ENCODE data around the gene ITGB2. TPM values are rescaled to one million over a fixed set of nuclear protein-coding genes. Genes with fewer than 3 reads are reported as not detected.

ITGB2 gene
- total RNA-seq, 1 experiment from 2014 or later: 6.0 TPM

DNA sequence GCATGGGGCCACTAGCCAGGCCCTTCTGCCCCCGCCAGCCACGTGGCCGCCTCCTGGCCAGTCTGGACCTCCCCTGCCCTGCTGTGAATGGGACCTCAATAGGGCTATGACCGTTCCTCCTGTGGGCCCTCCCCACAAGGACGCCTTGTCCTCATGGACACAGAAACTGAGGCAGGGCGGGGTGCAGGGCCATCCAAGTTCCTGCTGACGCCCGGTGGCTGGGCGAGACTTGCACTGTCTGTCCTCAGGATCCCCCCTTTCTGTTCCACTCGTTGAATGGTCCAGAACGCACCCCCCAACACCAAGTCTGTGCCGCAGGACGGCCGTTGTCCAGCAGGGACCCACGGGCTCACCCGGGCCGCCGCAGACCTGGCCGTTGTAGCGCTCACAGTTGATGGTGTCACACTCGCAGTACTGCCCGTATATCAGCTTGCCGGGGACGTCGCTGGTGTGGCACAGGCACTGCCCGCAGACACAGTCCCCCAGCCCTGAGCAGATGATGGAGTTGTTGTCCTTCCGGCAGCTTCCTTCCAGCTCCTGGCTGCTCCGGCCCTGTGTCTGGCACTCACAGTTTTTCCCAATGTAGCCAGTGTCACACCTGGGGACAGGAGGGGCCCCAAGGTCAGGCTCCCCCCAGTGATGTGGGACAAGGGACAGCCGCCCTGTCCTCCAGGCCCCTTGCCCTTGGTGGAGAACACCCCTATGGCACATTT is 30.9 kb downstream of the ITGB2 start:
- H3K27ac ChIP-seq: no peak overlapping the region
- peaks cover 4% of the 10 kb centered on the region; the same call in 1 of the 2 replicates for H3F3A ChIP-seq (ENCODE audit: insufficient read depth, low read depth)
- H3K4me1 ChIP-seq (replicated peaks; ENCODE audit: insufficient read depth): no peaks in the 10 kb centered on the region
- no peak overlapping the region for H2AFZ ChIP-seq
- no peaks in the 10 kb centered on the region for H3K36me3 ChIP-seq (ENCODE audit: low read depth)
- CTCF ChIA-PET: no interaction called here
- H3K79me2 ChIP-seq (ENCODE audit: low read depth): no peaks in the 10 kb centered on the region
- POLR2A ChIA-PET (ENCODE audit: unreplicated experiment): no interaction called here
- H3K27me3 ChIP-seq (ENCODE audit: insufficient read depth, low read depth): no peaks in the 10 kb centered on the region
- H3K9me3 ChIP-seq (ENCODE audit: insufficient read depth, low read depth): no peaks in the 10 kb centered on the region
- no peak for TF ChIP-seq EZH2 (IDR thresholded peaks at IDR 0.05; ENCODE audit: low read depth)
- TF ChIP-seq, protein P1, sequence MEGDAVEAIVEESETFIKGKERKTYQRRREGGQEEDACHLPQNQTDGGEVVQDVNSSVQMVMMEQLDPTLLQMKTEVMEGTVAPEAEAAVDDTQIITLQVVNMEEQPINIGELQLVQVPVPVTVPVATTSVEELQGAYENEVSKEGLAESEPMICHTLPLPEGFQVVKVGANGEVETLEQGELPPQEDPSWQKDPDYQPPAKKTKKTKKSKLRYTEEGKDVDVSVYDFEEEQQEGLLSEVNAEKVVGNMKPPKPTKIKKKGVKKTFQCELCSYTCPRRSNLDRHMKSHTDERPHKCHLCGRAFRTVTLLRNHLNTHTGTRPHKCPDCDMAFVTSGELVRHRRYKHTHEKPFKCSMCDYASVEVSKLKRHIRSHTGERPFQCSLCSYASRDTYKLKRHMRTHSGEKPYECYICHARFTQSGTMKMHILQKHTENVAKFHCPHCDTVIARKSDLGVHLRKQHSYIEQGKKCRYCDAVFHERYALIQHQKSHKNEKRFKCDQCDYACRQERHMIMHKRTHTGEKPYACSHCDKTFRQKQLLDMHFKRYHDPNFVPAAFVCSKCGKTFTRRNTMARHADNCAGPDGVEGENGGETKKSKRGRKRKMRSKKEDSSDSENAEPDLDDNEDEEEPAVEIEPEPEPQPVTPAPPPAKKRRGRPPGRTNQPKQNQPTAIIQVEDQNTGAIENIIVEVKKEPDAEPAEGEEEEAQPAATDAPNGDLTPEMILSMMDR (conservative IDR thresholded peaks at IDR 0.05): no peak
- intact Hi-C loops (cut with micrococcal nuclease; ENCODE audit: unreplicated experiment): no loop called here
- no peaks in the 10 kb centered on the region for H3K9me2 ChIP-seq (ENCODE audit: insufficient read depth)
- BruUV-seq (replicated peaks): no TSS peak
- no peaks in the 10 kb centered on the region for H4K20me1 ChIP-seq (ENCODE audit: insufficient read depth)
- H3K4me2 ChIP-seq: no peak overlapping the region
- H3K4me3 ChIP-seq: no peak overlapping the region
- DNase-seq: no peak

DNA sequence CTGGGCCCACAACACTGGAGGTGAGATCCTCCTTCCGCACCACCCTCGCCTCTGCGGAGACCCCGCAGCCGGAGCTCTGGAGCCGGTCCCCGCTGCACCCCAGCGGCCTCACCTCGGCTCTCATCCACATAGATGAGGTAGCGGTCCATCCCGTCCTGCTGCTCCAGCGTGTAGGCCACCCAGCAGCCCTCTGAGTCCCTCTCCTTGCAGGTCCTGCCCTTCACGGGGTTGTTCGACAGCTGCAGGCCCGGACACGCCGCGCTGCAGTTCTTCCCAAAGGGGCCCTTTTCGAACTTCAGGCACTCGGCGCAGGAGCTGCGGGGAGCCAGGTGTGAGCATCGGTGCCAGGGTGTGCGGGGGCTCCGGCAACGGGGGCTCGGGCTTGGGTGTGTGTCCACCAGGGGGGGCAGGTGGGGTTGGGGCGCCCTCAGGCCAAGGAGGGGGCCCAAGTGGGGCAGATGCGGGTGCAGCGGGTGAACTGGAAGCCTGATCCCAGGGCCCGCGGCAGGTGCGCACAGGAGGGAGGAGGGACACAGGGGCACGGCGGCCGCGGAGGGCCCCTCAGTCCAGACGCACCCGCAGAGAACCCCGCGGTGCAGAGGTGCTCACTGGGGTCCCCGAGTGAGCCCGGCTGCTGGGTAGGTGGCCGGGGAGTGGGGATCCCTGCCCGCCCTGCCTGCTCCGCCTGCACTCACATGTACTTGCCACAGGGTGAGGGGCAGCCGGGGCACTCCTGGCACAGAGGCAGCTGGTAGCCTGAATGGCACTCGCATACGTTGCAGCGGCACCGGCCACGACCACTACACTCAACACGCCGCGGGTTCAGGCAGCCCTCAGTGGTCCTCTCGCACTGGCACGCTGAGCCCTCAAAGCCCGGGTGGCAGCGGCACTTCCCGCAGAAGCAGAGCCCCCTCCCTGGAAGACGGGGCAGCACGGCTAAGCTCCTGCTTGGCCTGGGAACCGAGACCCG is 31.8 kb downstream of the ITGB2 start:
- POLR2A ChIA-PET (ENCODE audit: unreplicated experiment): no interaction called here
- no peaks in the 10 kb centered on the region for H3K79me2 ChIP-seq (ENCODE audit: low read depth)

More for the DNA sequence above, 31.8 kb downstream of the ITGB2 start:
- intact Hi-C loops (cut with micrococcal nuclease; ENCODE audit: unreplicated experiment): no loop called here
- Histone ChIP-seq H3K4me3 (no peak overlapping the region), H4K20me1 (ENCODE audit: insufficient read depth) (no peaks in the 10 kb centered on the region), H3K27ac (no peak overlapping the region), H2AFZ (no peak overlapping the region), H3F3A (ENCODE audit: insufficient read depth, low read depth) (peaks cover 4% of the 10 kb centered on the region; the same call in 1 of the 2 replicates), H3K9me2 (ENCODE audit: insufficient read depth) (no peaks in the 10 kb centered on the region), H3K4me2 (no peak overlapping the region), H3K27me3 (ENCODE audit: insufficient read depth, low read depth) (no peaks in the 10 kb centered on the region), H3K9me3 (ENCODE audit: insufficient read depth, low read depth) (no peaks in the 10 kb centered on the region), H3K36me3 (ENCODE audit: low read depth) (no peaks in the 10 kb centered on the region), H3K4me1 (replicated peaks; ENCODE audit: insufficient read depth) (no peaks in the 10 kb centered on the region)
- BruUV-seq (replicated peaks): no TSS peak
- TF ChIP-seq EZH2 (IDR thresholded peaks at IDR 0.05; ENCODE audit: low read depth): no peak
- TF ChIP-seq, protein P1 (conservative IDR thresholded peaks at IDR 0.05): no peak
- CTCF ChIA-PET: no interaction called here
- no peak for DNase-seq
